GM18505 (cell line): ENCODE measurements around the gene TXN2.
"Not testable (repeated sequence)": the region's sequence is repeated elsewhere in the genome, so short reads cannot be mapped to it uniquely, and the experiment has no call there.

ENCODE experiments used
- ATAC-seq: cut with Tn5 transposase; IDR thresholded peaks from one replicate; pipeline ENCODE4 v1.9.1; 2021; ENCODE audit not compliant: unreplicated experiment
- POLR2A ChIP-seq: IDR thresholded peaks from 4 replicates; pipeline ENCODE4 v1.6.1; 2011; ENCODE audit warnings: borderline replicate concordance; ENCODE audit not compliant: insufficient read depth, insufficient read length; ENCODE audit errors: extremely low read depth

Gene TXN2

DNA sequence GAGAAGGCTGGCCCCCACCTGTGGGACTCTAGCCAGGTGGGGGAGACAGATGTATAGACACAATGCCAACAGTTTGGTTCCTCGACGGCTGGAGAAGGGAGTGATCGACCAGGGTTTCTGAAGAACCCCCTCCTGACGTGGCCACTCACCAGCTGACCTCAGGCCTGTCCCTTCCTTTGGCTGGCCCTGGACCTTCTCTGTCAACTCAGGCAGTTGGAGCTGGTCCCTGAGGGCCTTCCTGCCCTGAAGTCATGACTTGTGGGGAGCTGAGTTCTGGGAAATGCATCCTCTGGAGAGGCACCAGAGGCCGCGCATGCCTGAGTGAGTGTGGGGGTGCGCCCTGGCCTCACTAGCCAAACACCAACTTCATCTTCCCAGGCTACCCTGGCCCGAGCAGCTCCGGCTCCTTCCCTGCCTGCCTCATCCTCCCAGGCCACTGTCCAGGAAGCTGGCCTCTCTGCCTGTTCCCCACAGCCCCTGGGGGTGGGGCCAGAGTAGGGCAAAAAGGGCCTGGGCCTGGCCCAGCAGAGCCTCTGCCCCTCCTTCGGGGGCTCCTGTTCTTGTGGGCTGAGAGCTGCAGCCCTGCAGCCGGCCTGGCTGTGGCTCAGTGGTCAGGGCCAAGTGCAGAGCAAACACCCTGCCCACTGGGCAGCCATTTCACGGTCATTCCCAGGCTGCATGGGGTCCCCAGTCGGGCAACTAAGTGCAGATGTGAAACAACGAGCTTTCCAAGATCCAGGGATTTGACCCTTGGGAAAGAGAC lies 23.6 kb downstream of the TXN2 start:
- no peak for ATAC-seq
- TF ChIP-seq POLR2A, result no peak

DNA sequence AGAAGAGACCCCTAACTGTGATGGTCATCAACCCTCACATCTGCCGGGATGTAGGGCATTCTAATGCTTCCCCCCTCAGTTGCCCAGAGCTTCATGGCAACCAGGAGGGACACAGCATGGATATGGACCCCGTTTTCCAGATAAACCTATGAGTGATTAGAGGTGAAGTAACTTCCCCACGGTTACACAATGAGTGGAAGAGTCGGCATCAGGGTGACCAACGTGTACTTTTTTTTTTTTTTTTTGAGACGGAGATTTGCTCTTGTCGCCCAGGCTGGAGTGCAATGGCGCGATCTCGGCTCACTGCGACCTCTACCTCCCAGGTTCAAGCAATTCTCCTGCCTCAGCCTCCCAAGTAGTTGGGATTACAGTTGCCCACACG lies 25.0 kb downstream of the TXN2 start:
- no peak for TF ChIP-seq POLR2A
- no peak for ATAC-seq

DNA sequence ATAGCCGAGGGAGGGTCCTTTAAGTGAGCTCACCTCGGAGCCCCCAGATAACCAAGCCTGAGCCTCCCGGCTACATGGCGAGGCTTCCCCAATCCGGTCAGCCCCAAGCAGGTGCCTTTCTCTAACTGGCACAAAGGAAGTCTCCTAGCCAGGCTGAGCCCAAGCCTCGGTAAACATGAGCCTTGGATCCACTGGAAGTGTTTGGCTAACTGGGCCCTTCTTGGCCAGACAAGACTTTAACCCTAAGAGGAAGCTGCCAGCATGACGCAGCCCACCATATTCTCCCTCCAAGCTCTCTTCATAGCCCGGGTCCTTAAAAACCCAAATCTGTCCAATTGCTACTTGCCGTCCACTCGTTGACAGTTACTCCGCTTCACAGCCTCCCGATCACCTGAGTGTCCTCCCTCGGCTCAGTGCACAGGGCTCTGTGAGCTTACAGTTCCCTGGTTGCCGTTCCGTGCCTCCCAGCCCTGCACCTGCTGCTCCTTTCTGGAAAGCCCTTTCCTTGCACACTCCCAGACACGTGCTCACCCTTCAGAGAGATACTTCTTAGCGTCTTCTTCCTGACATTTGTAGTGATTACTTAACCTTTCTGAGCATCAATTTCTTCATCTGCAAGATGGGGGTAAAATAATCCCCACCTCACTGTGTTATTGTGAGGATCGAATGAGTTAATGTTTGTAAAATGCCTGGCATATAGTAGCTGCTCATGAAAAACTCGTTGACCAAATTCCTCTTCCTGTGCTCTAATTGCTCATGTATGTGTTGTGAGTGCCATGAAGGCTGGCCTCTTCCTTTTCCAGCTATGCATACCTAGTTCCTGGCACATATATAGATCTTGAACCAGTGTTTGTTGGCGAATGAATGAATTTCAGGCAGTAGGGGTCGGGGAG lies 25.6 kb downstream of the TXN2 start:
- TF ChIP-seq POLR2A, result no peak
- ATAC-seq, result no peak

DNA sequence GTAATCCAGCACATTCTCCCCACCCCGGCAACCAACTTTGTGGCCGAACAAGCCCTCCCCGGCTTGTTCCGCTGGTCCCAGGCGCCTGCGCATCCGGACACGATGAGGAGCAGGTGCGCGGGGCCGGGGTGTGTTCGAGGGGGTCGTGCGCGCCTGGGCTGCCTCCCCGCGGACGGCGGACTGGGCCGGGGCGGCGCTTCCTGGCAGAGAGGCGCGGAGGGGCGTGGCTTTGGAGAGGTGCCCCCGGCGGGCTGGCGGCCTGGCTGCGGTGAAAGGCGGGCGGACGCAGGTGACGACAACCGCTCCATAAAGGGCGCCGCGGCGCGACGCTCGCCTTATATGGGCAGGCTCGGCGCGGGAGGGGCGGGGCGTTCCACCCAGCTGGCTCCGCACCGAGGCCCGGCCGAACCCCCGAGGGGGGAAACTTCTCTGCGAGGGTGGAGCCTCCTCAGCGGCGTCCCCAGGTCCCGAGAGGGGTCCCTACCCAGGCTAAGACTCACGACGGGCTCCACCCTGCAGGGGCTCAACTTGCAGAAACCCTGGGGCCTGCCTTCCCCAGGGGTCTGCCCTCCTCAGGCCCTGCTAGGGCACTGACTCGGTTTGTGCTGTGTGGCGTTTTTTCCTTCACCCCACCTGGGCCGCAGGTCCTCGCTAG lies 26.4 kb downstream of the TXN2 start:
- TF ChIP-seq POLR2A, result peak; percentile 64
- no peak for ATAC-seq

DNA sequence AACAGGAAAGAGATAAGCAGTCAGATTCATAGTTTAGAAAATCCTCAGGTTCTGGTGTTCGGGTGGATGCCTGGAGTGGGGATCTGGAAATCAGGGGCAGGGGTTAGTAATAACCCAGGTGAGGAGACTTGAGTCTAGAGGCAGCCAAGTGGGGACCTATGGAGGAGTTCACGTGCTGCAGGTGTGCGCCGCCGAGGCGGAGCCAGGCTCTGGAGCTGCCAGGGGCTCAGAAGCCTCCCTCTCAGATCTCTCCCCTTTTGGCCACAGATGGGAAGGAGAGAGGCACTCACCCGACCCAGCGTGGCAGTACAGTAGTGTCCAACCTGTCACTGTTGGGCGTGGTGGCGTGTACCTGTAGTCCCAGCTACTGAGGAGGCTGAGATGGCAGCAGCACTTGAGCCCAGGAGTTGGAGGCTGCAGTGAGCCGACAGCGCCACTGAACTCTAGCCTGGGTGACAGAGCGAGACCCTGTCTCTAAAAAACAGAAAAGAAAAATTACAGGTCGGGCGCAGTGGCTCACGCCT lies 27.5 kb downstream of the TXN2 start:
- ATAC-seq, result no peak

DNA sequence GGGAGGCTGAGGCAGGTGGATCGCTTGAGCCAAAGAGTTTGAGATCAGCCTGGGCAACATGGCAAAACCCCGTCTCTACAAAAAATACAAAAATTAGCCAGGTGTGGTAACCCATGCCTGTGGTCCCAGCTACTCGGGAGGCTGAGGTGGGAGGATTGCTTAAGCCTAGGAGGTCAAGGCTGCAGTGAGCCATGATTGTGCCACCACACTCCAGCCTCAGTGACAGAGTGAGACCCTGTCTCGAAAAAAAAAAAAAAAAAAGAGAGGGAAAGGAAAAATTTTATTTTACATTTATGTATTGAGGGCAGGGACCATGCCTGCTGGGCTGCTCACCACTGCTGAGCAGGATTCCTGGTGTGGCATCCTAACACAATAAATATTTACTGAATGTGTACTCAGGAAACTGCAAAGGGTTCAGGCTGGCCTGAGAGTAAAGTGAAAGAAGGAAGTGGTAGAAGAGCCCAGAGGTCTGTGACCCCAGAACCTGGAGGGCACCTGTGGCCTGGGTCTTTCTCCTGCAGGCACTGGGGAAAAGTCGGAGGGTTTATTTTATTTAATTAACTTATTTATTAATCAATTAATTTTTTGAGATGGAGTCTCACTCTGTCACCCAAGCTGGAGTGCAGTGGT lies 28.3 kb downstream of the TXN2 start:
- not testable (repeated sequence) for ATAC-seq

More for the DNA sequence above, 27.5 kb downstream of the TXN2 start:
- TF ChIP-seq POLR2A, result no peak

DNA sequence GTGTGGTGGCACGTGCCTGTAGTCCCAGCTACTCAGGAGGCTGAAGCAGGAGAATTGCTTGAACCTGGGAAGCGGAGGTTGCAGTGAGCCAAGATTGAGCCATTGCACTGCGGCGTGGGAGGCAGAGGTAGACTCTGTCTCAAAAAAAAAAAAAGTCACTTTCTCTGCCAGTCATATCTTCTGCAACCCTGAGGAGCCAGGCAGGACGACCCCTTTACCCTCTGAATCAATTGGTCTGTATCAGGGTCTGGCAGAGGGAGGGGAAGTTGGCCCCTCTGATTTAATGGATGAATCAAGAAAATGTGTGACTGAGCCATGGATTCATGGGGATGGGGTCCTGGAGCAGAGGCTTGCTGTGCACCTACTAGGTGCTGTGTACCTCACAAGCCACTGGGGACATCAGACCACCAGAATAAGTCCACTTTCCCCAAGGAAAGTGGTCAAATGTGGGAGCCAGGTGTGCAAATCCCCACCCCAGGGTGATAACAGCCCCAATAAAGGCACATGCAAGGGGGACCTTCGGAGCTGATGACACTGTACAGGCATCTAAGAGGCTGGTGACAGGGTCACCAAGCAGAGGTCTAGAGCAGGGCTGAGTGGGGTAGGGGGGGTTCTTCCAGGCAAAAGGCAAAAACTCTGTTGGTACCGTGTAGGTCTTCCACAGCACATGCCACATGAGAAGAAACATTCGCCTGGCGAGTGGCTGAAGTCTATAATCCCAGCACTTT lies 29.0 kb downstream of the TXN2 start:
- TF ChIP-seq POLR2A, result no peak
- ATAC-seq, result no peak

DNA sequence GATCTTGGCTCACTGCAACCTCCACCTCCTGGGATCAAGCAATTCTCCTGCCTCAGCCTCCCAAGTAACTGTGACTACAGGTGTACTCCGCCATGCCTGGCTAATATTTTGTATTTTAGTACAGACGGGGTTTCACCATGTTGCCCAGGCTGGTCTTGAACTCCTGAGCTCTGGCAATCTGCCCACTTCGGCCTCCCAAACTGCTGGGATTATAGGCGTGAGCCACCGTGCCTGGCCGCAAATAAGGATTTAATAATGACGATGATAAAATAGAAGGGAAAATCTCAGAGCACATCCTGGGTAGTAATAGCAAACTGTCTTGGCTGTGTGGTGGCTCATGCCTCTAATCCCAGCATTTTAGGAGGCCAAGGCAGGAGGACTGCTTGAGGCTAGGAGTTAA lies 30.5 kb downstream of the TXN2 start:
- ATAC-seq, result not testable (repeated sequence)

DNA sequence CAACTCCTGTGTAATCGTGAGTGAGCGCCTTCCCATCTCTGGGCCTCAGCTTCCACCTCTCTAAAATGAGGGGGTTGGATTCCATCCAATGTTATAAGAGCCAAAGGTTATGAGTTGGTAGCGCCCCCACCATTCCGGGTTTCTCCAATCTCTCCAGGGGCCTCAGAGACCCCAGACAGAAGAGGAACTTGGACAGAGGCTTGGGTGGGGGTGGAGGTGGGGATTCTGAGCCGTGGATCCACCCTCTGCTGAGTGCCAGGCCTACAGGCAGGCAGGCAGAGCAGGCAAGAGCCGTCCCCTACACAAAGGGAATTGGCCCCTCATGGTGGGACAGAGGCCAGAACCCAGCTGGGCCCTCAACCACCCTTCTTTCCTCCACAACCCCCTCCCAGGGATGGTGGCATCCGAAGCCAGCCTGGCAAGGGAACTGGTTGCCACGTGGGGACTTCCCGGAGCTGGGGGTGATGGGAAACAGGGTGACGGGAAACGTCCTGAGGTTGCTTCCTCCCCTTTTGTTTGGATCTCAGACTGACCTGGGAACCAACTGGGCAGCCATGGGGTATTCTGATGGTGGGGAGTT lies 31.8 kb downstream of the TXN2 start:
- no peak for TF ChIP-seq POLR2A
- no peak for ATAC-seq

DNA sequence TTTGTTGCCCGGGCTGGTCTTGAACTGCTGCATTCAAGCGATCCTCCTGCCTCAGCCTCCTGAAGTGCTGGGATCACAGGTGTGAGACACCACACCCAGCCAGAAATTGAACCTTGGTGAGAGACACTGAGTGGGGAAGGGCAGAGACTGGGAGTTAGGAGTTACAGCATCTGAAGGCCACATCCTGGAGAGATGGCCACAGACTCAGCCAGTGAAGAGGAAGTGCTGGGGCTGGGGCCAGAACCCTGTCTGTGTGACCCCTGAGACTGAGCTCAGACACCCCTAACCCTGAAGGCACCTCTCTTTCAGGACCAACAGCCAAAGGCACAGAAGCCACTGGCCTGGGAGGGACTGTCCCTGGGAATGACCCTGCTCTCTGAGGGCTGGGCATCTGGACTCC lies 33.8 kb downstream of the TXN2 start:
- no peak for TF ChIP-seq POLR2A

DNA sequence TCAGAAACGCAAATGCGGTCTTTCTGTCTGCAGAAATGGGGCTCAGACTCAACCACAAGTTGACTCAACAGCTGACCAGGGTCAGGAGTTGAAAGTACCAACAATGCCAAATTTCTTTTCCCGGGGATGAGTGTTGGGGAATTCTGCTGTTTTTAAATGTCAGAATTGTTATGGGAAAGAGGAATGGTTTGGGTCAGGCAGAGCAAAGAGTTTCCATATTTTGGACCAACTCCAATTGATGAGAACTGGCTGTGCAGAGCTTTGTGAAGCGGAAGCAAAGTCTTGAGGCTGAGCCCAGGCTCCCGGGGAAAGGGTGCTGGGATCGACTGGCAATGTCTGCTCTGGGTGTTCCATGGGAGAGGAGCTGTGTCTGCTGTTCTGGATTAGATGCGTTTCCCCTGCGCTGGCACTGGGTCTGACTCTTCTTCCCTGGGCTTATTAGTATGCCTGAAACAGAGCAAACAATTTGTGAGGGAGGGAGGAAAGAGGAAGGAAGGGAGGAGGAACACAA lies 36.2 kb downstream of the TXN2 start:
- no peak for ATAC-seq
- no peak for TF ChIP-seq POLR2A

More for the DNA sequence above, 33.8 kb downstream of the TXN2 start:
- no peak for ATAC-seq

DNA sequence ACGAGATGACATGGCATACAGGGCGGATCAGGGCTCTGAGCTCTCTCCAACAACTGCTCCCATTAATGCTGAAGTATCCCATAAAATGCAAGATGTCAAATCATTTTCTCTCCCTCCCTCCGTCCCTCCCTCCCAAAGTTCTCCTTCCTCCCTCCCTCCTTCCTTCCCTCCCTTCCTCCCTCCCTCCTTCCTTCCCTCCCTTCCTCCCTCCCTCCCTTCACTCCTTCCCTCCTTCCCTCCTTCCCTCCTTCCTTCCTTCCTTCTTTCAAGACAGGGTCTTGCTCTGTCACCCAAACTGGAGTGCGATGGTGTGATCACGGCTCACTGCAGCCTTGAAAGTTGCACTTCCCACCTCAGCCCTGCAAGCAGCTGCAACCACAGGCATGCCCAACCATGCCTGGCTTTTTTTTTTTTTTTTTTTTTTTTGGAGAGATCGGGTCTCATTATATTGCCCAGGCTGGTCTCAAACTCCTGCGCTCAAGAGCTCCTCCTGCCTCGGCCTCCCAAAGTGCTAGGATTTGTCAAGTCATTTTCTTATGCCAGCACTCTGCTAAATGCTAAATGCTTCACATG lies 38.2 kb downstream of the TXN2 start:
- no peak for TF ChIP-seq POLR2A
- ATAC-seq, result no peak
